ENCODE results near the gene SLC12A8. TPM values are rescaled to one million over a fixed set of nuclear protein-coding genes. Genes with fewer than 3 reads are reported as not detected.

SLC12A8 gene
- total RNA-seq, 4 donors from 2014 or later: 2.3 to 13.1 (median 3.9) TPM

DNA sequence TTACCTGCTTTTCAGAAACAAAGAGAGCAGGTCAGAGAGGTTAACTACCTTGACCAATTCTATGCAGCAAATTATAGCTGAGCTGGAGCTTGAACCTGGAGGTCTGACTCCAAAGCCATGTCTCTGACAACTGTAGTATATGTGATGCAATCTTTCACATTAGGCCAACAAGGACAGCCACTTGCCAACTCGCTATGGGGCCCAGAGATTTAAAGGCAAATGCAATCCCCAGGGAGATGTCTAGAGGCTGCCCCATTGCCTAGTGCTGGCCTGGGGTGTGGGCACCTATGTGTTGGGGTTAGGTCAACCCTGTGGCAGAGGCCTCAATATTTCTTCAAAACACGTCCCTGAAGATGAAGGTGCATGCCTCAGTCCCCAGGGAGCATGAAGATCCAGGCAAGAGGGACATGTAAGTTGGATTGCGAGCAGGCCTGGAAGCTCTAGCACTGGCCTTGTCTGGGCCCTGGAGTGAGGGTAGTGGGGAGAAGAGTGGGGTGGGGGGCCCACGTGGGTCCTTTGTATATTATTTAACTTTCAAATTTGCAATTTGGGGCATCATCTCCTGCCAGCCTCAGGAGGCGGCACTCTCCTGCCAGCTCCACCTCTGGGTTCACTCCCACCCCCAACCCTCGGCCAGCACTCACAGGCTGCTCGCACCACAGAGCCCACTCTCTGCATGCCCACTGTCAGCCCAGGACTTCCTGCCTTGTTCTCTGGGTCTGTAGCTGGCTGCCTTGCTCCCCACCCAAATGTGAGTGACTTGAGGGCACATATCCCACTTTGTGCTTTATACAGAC, 64.3 kb downstream of the SLC12A8 start:
- TF ChIP-seq, protein P1, sequence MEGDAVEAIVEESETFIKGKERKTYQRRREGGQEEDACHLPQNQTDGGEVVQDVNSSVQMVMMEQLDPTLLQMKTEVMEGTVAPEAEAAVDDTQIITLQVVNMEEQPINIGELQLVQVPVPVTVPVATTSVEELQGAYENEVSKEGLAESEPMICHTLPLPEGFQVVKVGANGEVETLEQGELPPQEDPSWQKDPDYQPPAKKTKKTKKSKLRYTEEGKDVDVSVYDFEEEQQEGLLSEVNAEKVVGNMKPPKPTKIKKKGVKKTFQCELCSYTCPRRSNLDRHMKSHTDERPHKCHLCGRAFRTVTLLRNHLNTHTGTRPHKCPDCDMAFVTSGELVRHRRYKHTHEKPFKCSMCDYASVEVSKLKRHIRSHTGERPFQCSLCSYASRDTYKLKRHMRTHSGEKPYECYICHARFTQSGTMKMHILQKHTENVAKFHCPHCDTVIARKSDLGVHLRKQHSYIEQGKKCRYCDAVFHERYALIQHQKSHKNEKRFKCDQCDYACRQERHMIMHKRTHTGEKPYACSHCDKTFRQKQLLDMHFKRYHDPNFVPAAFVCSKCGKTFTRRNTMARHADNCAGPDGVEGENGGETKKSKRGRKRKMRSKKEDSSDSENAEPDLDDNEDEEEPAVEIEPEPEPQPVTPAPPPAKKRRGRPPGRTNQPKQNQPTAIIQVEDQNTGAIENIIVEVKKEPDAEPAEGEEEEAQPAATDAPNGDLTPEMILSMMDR (IDR thresholded peaks at IDR 0.05): no peak
- 81 to 87% methylated on average over 7 of the region's 7 CpGs for WGBS, 2 donors
- no peak overlapping the region for H3K4me3 ChIP-seq (ENCODE audit: low read depth, poor library complexity, severe bottlenecking)
- no peak for DNase-seq (ENCODE audit: low spot score in 2 of 2)
- intact Hi-C loops (cut with DNase I; ENCODE audit: low total_unique reads): no loop called here

DNA sequence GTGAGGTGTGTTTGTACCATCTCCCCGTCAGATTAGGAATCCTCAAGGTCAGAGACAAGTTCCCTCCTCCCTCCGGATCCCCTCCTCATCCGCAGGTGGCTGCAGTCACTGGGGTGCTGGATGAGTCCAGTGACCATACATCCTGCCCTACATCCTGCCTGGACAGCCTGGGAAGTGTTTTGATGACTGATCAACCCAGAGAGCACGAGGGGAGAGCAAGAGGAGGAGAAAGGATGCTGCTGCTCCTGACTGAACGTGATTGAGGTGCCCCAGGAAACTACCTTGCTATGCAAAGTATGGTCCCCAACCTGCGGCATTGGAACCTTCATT, 65.1 kb downstream of the SLC12A8 start:
- no peak overlapping the region for H3K4me3 ChIP-seq (ENCODE audit: low read depth, poor library complexity, severe bottlenecking)
- intact Hi-C loops (cut with DNase I; ENCODE audit: low total_unique reads): no loop called here
- TF ChIP-seq, protein P1 (IDR thresholded peaks at IDR 0.05): no peak
- no peak for TF ChIP-seq POLR2A (IDR thresholded peaks at IDR 0.05)
- DNase-seq (ENCODE audit: low spot score in 2 of 2): no peak
- 71 to 79% methylated on average over 6 of the region's 6 CpGs for WGBS, 2 donors

DNA sequence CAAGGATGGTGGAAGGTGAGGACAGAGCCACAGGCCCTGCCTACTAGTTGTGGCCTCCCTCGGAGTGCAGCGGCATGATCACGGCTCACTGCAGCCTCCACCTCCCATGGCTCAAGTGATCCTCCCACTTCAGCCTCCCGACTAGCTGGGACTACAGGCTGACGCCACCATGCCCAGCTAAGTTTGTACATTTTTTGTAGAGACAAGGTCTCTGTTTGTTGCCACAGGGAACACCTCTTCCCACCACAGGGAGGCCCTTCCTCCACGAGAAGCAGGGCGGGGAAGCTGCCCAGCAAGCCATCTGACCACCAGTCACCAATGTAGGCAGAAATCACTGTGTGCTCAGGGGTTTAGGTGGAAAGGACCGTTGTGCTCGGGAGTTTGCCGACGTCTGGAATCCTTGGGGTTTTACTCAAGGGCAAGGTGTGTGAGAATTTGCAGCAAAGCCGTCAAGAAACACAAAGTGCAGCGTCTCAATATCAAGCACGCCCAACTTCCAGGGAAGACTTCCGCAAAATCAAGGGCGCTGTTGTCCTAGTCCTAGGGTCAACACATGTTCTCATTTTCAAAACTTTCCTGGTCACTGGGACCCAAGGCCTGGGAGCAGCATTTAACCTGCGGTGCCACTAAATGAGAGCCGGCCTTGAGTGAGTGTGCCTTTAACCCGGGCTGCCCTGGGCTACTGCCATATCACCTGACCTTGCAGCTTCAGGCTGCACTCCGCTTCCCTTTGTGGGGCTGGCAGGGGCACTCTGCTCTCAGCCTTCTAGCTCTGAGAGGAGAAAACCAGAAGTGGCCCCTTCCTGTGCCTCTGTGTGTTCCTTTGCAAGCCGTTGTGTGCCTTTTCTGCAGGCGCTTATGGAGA, 65.7 kb downstream of the SLC12A8 start:
- H3K4me3 ChIP-seq (ENCODE audit: low read depth, poor library complexity, severe bottlenecking): no peak overlapping the region
- TF ChIP-seq, protein P1 (IDR thresholded peaks at IDR 0.05): no peak
- TF ChIP-seq POLR2A (IDR thresholded peaks at IDR 0.05): no peak
- no peak for DNase-seq (ENCODE audit: low spot score in 2 of 2)
- 87 to 88% methylated on average over 22 of the region's 22 CpGs for WGBS, 2 donors
- intact Hi-C loops (cut with DNase I; ENCODE audit: low total_unique reads): no loop called here

DNA sequence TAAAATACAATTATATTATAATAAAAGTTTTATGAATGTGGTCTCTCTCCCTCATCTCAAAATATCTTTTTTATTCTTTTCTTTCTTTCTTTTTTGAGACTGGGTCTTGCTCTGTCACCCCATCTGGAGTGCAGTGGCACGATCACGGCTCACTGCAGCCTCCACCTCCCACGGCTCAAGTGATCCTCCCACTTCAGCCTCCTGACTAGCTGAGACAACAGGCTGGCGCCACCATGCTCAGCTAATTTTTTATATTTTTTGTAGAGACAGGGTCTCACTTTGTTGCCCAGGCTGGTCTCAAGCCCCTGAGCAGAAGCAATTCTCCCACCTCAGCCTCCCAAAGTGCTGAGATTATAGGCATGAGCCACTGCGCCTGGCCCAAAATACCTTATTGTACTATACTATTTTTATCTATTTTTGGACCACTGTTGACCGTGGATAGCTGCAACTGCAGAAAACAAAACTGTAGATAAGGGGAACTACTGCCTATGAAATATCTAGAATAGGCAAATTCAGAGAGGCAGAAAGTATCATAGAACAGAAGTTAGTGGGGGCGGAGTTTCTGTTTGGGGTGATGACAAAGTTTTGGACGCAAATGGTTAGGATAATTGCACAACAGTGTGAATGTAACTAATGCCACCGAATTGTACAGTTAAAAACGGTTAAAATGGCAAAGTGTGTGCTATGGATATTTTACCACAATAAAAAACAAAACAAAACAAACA, 66.6 kb downstream of the SLC12A8 start:
- no peak overlapping the region for H3K4me3 ChIP-seq (ENCODE audit: low read depth, poor library complexity, severe bottlenecking)
- DNase-seq (ENCODE audit: low spot score in 2 of 2): no peak
- no peak for TF ChIP-seq POLR2A (IDR thresholded peaks at IDR 0.05)
- TF ChIP-seq, protein P1 (IDR thresholded peaks at IDR 0.05): no peak
- WGBS, 2 donors: 81 to 89% methylated on average over 10 of the region's 10 CpGs
- intact Hi-C loops (cut with DNase I; ENCODE audit: low total_unique reads): no loop called here

DNA sequence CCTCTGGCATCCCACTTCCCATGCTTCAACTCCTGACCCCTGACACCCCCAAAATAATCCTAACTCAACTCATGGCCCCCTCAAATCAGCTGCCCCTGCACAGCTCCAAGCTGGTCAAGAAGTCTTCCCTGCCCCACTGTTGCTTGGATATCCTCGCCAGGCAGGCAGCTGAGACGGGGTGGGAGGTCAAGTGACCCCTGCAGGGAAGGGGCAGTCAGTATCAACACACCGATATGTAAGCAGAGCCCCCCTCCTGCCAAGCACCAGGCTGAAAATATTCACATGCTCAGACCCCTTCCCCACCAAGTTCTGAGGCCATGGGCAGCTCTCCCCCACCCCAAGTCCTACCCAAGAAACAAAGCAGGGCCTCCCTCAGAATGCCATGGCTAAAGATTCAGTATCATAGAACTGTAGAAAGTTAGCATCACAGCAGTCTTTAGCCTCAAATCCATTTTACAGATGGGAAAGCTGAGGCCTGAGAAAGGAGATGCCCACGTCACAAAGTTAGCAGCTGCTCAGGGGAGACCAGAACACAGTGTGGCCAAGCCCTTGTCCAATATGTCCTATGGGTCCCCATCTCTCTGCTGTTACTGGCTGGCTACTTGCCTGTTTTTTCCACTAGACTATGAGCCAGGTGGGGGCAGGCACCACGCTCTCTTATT, 67.8 kb downstream of the SLC12A8 start:
- WGBS, 2 donors: 87 to 92% methylated on average over 5 of the region's 5 CpGs
- DNase-seq (ENCODE audit: low spot score in 2 of 2): no peak
- intact Hi-C loops (cut with DNase I; ENCODE audit: low total_unique reads): no loop called here
- TF ChIP-seq, protein P1 (IDR thresholded peaks at IDR 0.05): no peak
- H3K4me3 ChIP-seq (ENCODE audit: low read depth, poor library complexity, severe bottlenecking): no peak overlapping the region
